ENCODE measurements around the gene MAP3K9. TPM values are rescaled to one million over a fixed set of nuclear protein-coding genes. Genes with fewer than 3 reads are reported as not detected.

MAP3K9 gene
- total RNA-seq, 1 experiment from 2014 or later = 21.4 TPM

GRCh38 chr14:70792939-70793338, 16.4 kb downstream of the MAP3K9 start:
- Histone ChIP-seq H4K20me1 (ENCODE audit: insufficient read depth) (peaks cover 12% of the 10 kb centered on the region), H3K9me2 (ENCODE audit: insufficient read depth) (no peaks in the 10 kb centered on the region), H2AFZ (no peak overlapping the region), H3K4me3 (no peak overlapping the region), H3F3A (ENCODE audit: insufficient read depth, low read depth) (no peaks in the 10 kb centered on the region), H3K27ac (no peak overlapping the region), H3K9me3 (ENCODE audit: insufficient read depth, low read depth) (no peaks in the 10 kb centered on the region), H3K79me2 (ENCODE audit: low read depth) (peaks cover 33% of the 10 kb centered on the region; the same call in 1 of the 2 replicates), H3K4me1 (replicated peaks; ENCODE audit: insufficient read depth) (no peaks in the 10 kb centered on the region), H3K4me2 (no peak overlapping the region), H3K27me3 (ENCODE audit: insufficient read depth, low read depth) (no peaks in the 10 kb centered on the region), H3K36me3 (ENCODE audit: low read depth) (no peaks in the 10 kb centered on the region; the same call in 1 of the 2 replicates)
- ChIA-PET POLR2A (ENCODE audit: unreplicated experiment) (no interaction called here), CTCF (no interaction called here)
- no TSS peak for BruUV-seq (replicated peaks)
- DNase-seq = no peak
- intact Hi-C loops (cut with micrococcal nuclease; ENCODE audit: unreplicated experiment) = no loop called here
- TF ChIP-seq EZH2 (IDR thresholded peaks at IDR 0.05; ENCODE audit: low read depth) (no peak), CTCF (conservative IDR thresholded peaks at IDR 0.05) (no peak)

- H3K79me2 ChIP-seq (ENCODE audit: low read depth) = peaks cover 31% of the 10 kb centered on the region
- TF ChIP-seq EZH2 (IDR thresholded peaks at IDR 0.05; ENCODE audit: low read depth) = no peak
- TF ChIP-seq CTCF (conservative IDR thresholded peaks at IDR 0.05) = no peak
- ChIA-PET CTCF (no interaction called here), POLR2A (ENCODE audit: unreplicated experiment) (no interaction called here)
- H3K36me3 ChIP-seq (ENCODE audit: low read depth) = peaks cover 1% of the 10 kb centered on the region; the same call in 1 of the 2 replicates
- no peak overlapping the region for H3K4me2 ChIP-seq
- H3K9me2 ChIP-seq (ENCODE audit: insufficient read depth) = no peaks in the 10 kb centered on the region
- no peaks in the 10 kb centered on the region for H3K9me3 ChIP-seq (ENCODE audit: insufficient read depth, low read depth)
- H3K4me1 ChIP-seq (replicated peaks; ENCODE audit: insufficient read depth) = no peaks in the 10 kb centered on the region
- TSS peak; percentile 4 for BruUV-seq (replicated peaks)
- peaks cover 12% of the 10 kb centered on the region for H4K20me1 ChIP-seq (ENCODE audit: insufficient read depth)
- intact Hi-C loops (cut with micrococcal nuclease; ENCODE audit: unreplicated experiment) = no loop called here
- no peak overlapping the region for H3K27ac ChIP-seq
- H3F3A ChIP-seq (ENCODE audit: insufficient read depth, low read depth) = no peaks in the 10 kb centered on the region
- H2AFZ ChIP-seq = no peak overlapping the region
- no peaks in the 10 kb centered on the region for H3K27me3 ChIP-seq (ENCODE audit: insufficient read depth, low read depth)
- DNase-seq = no peak
- no peak overlapping the region for H3K4me3 ChIP-seq
Measured at GRCh38 chr14:70791971-70792370, 17.3 kb downstream of the MAP3K9 start.

GRCh38 chr14:70789961-70790360, 19.4 kb downstream of the MAP3K9 start:
- TF ChIP-seq EZH2 (IDR thresholded peaks at IDR 0.05; ENCODE audit: low read depth) = no peak
- no peak for TF ChIP-seq CTCF (conservative IDR thresholded peaks at IDR 0.05)
- Histone ChIP-seq H3K27ac (no peak overlapping the region), H3K4me3 (no peak overlapping the region), H4K20me1 (ENCODE audit: insufficient read depth) (peaks cover 12% of the 10 kb centered on the region), H3K27me3 (ENCODE audit: insufficient read depth, low read depth) (no peaks in the 10 kb centered on the region), H3F3A (ENCODE audit: insufficient read depth, low read depth) (peaks cover 3% of the 10 kb centered on the region; the same call in 1 of the 2 replicates), H3K4me2 (no peak overlapping the region), H3K36me3 (ENCODE audit: low read depth) (peaks cover 12% of the 10 kb centered on the region; the same call in 1 of the 2 replicates), H3K9me2 (ENCODE audit: insufficient read depth) (no peaks in the 10 kb centered on the region), H3K9me3 (ENCODE audit: insufficient read depth, low read depth) (0 out of 2 replicates have a peak, but pooled peaks cover 4% of the 10 kb centered on the region), H3K79me2 (ENCODE audit: low read depth) (peaks cover 33% of the 10 kb centered on the region), H2AFZ (no peak overlapping the region), H3K4me1 (replicated peaks; ENCODE audit: insufficient read depth) (no peaks in the 10 kb centered on the region)
- intact Hi-C loops (cut with micrococcal nuclease; ENCODE audit: unreplicated experiment) = no loop called here
- no peak for DNase-seq
- POLR2A ChIA-PET (ENCODE audit: unreplicated experiment) = no interaction called here
- CTCF ChIA-PET = no interaction called here
- no TSS peak for BruUV-seq (replicated peaks)

All from PC-9 (cell line).